Measurements from ENCODE around the gene SLC33A1.

SLC33A1 gene

DNA sequence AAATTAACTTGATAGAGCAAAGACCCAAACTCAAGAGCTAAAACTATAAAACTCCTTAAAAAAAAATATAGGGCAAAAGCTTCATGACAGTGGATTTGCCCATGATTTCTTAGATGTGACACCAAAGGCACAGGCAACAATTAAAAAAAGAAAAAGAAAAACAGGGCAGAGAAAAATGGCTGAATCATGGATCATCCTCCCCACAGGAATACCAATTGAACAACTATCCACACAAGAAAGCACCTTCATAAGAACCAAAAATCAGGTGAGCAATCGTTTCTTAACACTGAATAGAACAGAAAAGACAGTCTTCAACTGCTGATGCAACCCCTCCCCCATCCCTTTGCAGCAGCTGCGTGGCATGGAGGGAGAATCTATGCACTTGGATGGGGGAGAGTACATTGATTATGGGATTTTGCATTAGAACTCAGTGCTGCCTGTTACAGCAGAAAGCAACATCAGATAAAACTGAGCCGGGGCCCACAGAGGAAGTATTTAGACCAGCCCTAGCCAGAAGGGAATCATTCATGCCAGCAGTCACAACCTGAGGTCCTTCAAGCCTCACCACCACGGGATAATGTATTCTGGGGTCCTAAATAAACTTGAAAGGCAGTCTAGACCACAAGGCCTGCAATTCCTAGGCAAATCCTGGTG, 63.8 kb downstream of the SLC33A1 start:
- no peak overlapping the region for H3K4me3 ChIP-seq (ENCODE audit: low read length)
- TF ChIP-seq CTCF (IDR thresholded peaks at IDR 0.05; ENCODE audit: insufficient read depth, low read depth, low read length, missing control alignments): no peak
- no peak for DNase-seq (ENCODE audit: low read depth)

DNA sequence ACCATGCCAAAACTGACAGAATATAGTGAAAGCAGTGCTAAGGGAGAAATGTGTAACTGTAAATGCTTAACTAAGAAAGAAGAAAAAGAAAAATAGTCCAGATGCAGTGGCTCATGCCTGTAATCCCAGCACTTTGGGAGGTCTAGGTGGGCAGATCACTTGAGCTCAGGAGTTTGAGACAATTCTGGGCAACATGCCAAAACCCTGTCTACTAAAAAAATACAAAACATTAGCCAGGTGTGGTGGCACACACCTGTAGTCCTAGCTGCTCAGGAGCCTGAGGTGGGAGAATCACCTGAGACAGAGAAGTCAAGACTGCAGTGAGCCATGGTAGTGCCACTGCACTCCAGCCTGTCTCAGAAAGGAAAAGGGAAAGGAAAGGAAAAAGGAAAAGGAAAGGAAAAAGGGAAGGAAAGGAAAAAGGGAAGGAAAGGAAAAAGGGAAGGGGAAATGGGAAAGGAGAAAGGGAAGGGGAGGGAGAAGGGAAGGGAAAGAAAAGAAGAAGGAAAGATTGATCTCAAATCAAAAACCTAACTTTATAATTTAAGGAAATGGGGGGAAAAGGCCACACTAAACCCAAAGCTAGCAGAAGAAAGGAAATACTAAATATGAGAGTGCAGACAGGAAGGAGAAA, 68.4 kb downstream of the SLC33A1 start:
- no peak for TF ChIP-seq CTCF (IDR thresholded peaks at IDR 0.05; ENCODE audit: insufficient read depth, low read depth, low read length, missing control alignments)
- no peak for DNase-seq (ENCODE audit: low read depth)
- H3K4me3 ChIP-seq (ENCODE audit: low read length): no peak overlapping the region

- no peak overlapping the region for H3K4me3 ChIP-seq (ENCODE audit: low read length)
- no peak for TF ChIP-seq CTCF (IDR thresholded peaks at IDR 0.05; ENCODE audit: insufficient read depth, low read depth, low read length, missing control alignments)
- no peak for DNase-seq (ENCODE audit: low read depth)
Measured at GRCh38 chr3:155782390-155782953, 71.8 kb downstream of the SLC33A1 start.

- no peak for DNase-seq (ENCODE audit: low read depth)
- no peak overlapping the region for H3K4me3 ChIP-seq (ENCODE audit: low read length)
- no peak for TF ChIP-seq CTCF (IDR thresholded peaks at IDR 0.05; ENCODE audit: insufficient read depth, low read depth, low read length, missing control alignments)
Measured at GRCh38 chr3:155780291-155780690, 73.9 kb downstream of the SLC33A1 start.

DNA sequence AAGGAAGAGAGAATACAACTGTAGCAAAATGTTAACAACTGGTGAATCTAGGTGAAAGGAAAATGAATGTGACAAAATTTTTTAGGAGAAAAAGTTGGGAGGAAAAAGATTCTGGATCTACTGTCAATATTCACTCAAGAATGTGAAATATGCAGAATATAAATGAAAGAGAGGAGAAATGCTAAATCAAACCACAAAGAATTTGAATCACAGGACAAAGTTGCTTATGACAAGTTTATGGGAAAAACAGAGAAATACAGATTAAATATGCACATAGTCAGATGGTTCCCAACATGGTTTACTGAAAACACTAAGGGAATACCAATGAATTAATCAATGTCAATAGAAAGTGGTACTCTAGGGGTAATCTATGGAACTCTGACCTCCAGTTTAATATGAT, 75.8 kb downstream of the SLC33A1 start:
- DNase-seq (ENCODE audit: low read depth): no peak
- TF ChIP-seq CTCF (IDR thresholded peaks at IDR 0.05; ENCODE audit: insufficient read depth, low read depth, low read length, missing control alignments): no peak
- H3K4me3 ChIP-seq (ENCODE audit: low read length): no peak overlapping the region

- TF ChIP-seq CTCF (IDR thresholded peaks at IDR 0.05; ENCODE audit: insufficient read depth, low read depth, low read length, missing control alignments): no peak
- no peak overlapping the region for H3K4me3 ChIP-seq (ENCODE audit: low read length)
- no peak for DNase-seq (ENCODE audit: low read depth)
Measured at GRCh38 chr3:155772801-155773200, 81.4 kb downstream of the SLC33A1 start.

Data from epithelial cell of esophagus (primary cell).